Ectodermal cell (in vitro differentiated cells): Measurements from ENCODE around the gene LAMC1.
"Not testable (repeated sequence)": the region's sequence is repeated elsewhere in the genome, so short reads cannot be mapped to it uniquely, and the experiment has no call there.

Source experiments
- H3K27ac ChIP-seq: 2 replicates; pipeline ENCODE4 v1.7.0; 2013; ENCODE audit warnings: mild to moderate bottlenecking, low read depth, low read length; ENCODE audit not compliant: insufficient read depth, poor library complexity, severe bottlenecking
- H3K27me3 ChIP-seq: 2 replicates; pipeline ENCODE4 v1.7.0; 2013; ENCODE audit warnings: mild to moderate bottlenecking, low read length; ENCODE audit not compliant: insufficient read depth, control insufficient read depth, poor library complexity, severe bottlenecking
- H3K36me3 ChIP-seq: one replicate; pipeline ENCODE4 v1.7.0; 2013; ENCODE audit warnings: low read length; ENCODE audit not compliant: control insufficient read depth, insufficient read depth
- H3K4me1 ChIP-seq: one replicate; pipeline ENCODE4 v1.7.0; 2013; ENCODE audit warnings: low read length; ENCODE audit not compliant: control insufficient read depth, insufficient read depth
- H3K4me3 ChIP-seq: 2 replicates; pipeline ENCODE4 v1.7.0; 2013; ENCODE audit warnings: low read depth, low read length, control low read depth; ENCODE audit not compliant: insufficient read depth
- H3K9me3 ChIP-seq: 2 replicates; pipeline ENCODE4 v1.7.0; 2013; ENCODE audit warnings: mild to moderate bottlenecking, low read length, moderate library complexity; ENCODE audit not compliant: control insufficient read depth
- WGBS, 2 experiments: methylation state at CpG; one replicate each; pipeline ENCODE4 v1.1.7; 2013; ENCODE audit warnings: missing lambda C conversion rate in 2 of 2; 5-methylcytosine and 5-hydroxymethylcytosine counted together

LAMC1 gene

GRCh38 chr1:183065168-183065706, 42.0 kb downstream of the LAMC1 start:
- no peaks in the 10 kb centered on the region for H3K36me3 ChIP-seq
- H3K27me3 ChIP-seq = no peaks in the 10 kb centered on the region
- H3K4me1 ChIP-seq = no peaks in the 10 kb centered on the region
- 95 to 98% methylated on average over 5 to 6 of the region's 6 CpGs for WGBS, 2 experiments
- peaks cover 4% of the 10 kb centered on the region for H3K9me3 ChIP-seq
- H3K27ac ChIP-seq = no peak overlapping the region
- no peak overlapping the region for H3K4me3 ChIP-seq

- not testable (repeated sequence) for H3K36me3 ChIP-seq, H3K4me1 ChIP-seq, H3K9me3 ChIP-seq, H3K4me3 ChIP-seq, H3K27ac ChIP-seq, H3K27me3 ChIP-seq
- 66 to 89% methylated on average over 1 to 2 of the region's 2 CpGs for WGBS, 2 experiments
Observed at GRCh38 chr1:183066432-183066831, 43.2 kb downstream of the LAMC1 start.

- Histone ChIP-seq H3K27ac (no peak overlapping the region), H3K27me3 (no peaks in the 10 kb centered on the region), H3K9me3 (peaks cover 3% of the 10 kb centered on the region), H3K4me1 (no peaks in the 10 kb centered on the region), H3K36me3 (no peaks in the 10 kb centered on the region), H3K4me3 (no peak overlapping the region)
- WGBS, 2 experiments = 92 to 96% methylated on average over 3 to 4 of the region's 4 CpGs
Observed at GRCh38 chr1:183069562-183070216, 46.5 kb downstream of the LAMC1 start.

GRCh38 chr1:183070234-183070922, 47.2 kb downstream of the LAMC1 start:
- Histone ChIP-seq H3K36me3 (no peaks in the 10 kb centered on the region), H3K4me1 (no peaks in the 10 kb centered on the region), H3K9me3 (no peaks in the 10 kb centered on the region), H3K27ac (no peak overlapping the region), H3K4me3 (no peak overlapping the region), H3K27me3 (no peaks in the 10 kb centered on the region)
- 92 to 93% methylated on average over 3 of the region's 3 CpGs for WGBS, 2 experiments

GRCh38 chr1:183070923-183071618, 47.9 kb downstream of the LAMC1 start:
- H3K27me3 ChIP-seq = no peaks in the 10 kb centered on the region
- no peaks in the 10 kb centered on the region for H3K36me3 ChIP-seq
- no peak overlapping the region for H3K27ac ChIP-seq
- H3K9me3 ChIP-seq = no peaks in the 10 kb centered on the region
- no peak overlapping the region for H3K4me3 ChIP-seq
- no peaks in the 10 kb centered on the region for H3K4me1 ChIP-seq
- WGBS, 2 experiments = 80 to 82% methylated on average over 3 of the region's 3 CpGs

- H3K27ac ChIP-seq, H3K4me3 ChIP-seq, H3K9me3 ChIP-seq, H3K36me3 ChIP-seq, H3K27me3 ChIP-seq: not testable (repeated sequence)
- WGBS, 2 experiments = 90 to 91% methylated on average over 7 of the region's 7 CpGs
- peaks cover 11% of the 10 kb centered on the region for H3K4me1 ChIP-seq
Observed at GRCh38 chr1:183072595-183072994, 49.4 kb downstream of the LAMC1 start.

DNA sequence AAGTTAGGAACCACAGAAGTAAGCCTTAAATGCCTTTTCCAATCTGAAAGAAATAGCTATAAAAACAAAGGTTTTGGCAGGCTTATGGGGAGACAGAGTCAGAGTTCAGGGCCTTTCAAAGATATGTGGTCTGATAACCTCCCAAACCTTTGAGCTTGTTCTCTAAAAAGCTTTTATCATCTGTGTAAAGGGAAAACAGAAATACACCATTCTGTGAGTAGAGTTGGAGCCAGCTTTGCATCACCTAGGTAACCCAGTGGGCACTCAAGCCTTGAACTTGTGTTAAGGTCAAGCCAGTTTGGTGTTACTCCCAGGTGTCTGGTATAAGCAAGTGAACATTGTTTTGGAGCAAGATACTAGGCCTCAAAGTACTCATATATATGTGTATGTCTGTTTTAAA, 50.1 kb downstream of the LAMC1 start:
- no peak overlapping the region for H3K4me3 ChIP-seq
- H3K27me3 ChIP-seq = no peaks in the 10 kb centered on the region
- peaks cover 11% of the 10 kb centered on the region for H3K4me1 ChIP-seq
- H3K27ac ChIP-seq = no peak overlapping the region
- H3K36me3 ChIP-seq = no peaks in the 10 kb centered on the region
- H3K9me3 ChIP-seq = no peaks in the 10 kb centered on the region

- Histone ChIP-seq H3K9me3 (no peaks in the 10 kb centered on the region), H3K4me3 (no peak overlapping the region), H3K27ac (no peak overlapping the region), H3K36me3 (no peaks in the 10 kb centered on the region), H3K4me1 (peaks cover 11% of the 10 kb centered on the region), H3K27me3 (no peaks in the 10 kb centered on the region)
- WGBS, 2 experiments = 90 to 100% methylated on average over 2 of the region's 2 CpGs
Observed at GRCh38 chr1:183074215-183074614, 51.0 kb downstream of the LAMC1 start.

- 100% methylated on average over 1 of the region's 1 CpG for WGBS, 2 experiments
- H3K9me3 ChIP-seq = no peaks in the 10 kb centered on the region
- peaks cover 11% of the 10 kb centered on the region for H3K4me1 ChIP-seq
- H3K27ac ChIP-seq = no peak overlapping the region
- no peaks in the 10 kb centered on the region for H3K27me3 ChIP-seq
- H3K36me3 ChIP-seq = no peaks in the 10 kb centered on the region
- H3K4me3 ChIP-seq = no peak overlapping the region
Observed at GRCh38 chr1:183075861-183076260, 52.6 kb downstream of the LAMC1 start.

DNA sequence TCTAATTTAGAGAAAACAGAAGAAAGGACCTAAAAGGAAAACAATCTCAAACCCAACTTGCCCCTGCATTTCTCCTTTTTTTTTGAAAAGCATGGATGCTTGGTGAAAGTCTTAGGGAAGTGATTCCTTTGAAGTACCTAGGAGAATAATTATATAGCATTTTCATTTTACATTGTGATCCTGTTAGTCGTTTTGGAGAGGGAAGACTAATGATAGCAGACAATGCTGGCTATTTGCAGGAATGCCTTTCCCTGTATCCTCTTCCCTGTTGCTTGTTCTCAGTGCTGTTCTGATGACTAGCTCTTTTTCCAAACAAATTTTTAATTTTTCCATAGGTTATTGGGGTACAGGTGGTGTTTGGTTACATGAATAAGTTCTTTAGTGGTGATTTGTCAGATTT, 53.9 kb downstream of the LAMC1 start:
- no peak overlapping the region for H3K27ac ChIP-seq
- no peak overlapping the region for H3K4me3 ChIP-seq
- no peaks in the 10 kb centered on the region for H3K36me3 ChIP-seq
- H3K9me3 ChIP-seq = no peaks in the 10 kb centered on the region
- 80 to 93% methylated on average over 1 of the region's 1 CpG for WGBS, 2 experiments
- H3K4me1 ChIP-seq = peaks cover 11% of the 10 kb centered on the region
- no peaks in the 10 kb centered on the region for H3K27me3 ChIP-seq
